ENCODE data around the gene NAP1L5. TPM values are rescaled to one million over a fixed set of nuclear protein-coding genes. Genes with fewer than 3 reads are reported as not detected.

Gene NAP1L5, protein sequence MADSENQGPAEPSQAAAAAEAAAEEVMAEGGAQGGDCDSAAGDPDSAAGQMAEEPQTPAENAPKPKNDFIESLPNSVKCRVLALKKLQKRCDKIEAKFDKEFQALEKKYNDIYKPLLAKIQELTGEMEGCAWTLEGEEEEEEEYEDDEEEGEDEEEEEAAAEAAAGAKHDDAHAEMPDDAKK
- total RNA-seq (1 to 10 TPM; 2.8 to 4.0 (median 3.8) TPM), polyA plus RNA-seq (1 to 10 TPM; 1.2 to 3.3 (median 1.3) TPM)
- long read RNA-seq, donor 1, transcript NAP1L5-201 (1 exons, 1,915 nt): major isoform, 5 of 5 reads
- long read RNA-seq, donor 1, partial matches to known transcripts: 0 of 5 reads
- long read RNA-seq, donor 1, other reads (novel, unspliced or antisense): 0 of 5 reads
- long read RNA-seq, donor 2, transcript NAP1L5-201 (1 exons, 1,915 nt): major isoform, 13 of 13 reads
- long read RNA-seq, donor 2, partial matches to known transcripts: 0 of 13 reads
- long read RNA-seq, donor 2, other reads (novel, unspliced or antisense): 0 of 13 reads

DNA sequence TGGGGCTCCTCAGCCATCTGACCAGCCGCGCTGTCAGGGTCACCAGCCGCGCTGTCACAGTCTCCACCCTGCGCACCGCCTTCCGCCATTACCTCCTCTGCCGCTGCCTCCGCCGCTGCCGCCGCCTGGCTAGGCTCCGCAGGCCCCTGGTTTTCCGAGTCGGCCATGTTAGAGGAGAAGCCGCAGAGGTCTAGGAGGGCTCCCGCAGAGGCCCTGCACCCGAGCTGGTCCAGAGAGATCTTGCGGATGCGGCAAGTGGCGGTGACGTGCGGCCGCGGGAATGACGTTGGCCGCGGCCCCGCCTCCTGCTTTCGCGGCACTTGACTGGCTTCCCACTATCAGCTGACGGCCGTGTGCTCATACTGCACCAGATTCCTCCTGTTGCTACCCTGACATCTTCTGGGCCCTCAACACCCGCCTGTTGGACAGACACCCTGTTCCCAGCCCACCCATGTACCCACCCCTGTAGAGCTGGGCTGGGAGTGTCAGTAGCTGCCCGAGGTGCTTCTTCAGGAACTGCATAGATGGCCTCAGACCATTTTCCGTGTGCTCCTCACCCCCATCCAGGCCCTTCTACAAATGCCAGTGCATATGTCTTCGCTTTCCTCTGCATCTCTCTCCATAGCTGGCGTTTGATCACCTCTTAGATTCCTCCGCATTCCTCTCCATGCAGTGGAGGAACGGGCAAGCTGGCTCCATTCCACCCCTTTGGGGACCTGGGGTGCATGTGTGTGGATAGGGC lies at the start of gene NAP1L5:
TSS of gene NAP1L5 (minus strand) at position 242 of the 742 bp plus-strand sequence. CDS start at position 167, 75 bp downstream.
- 52 to 67% (median 56%) methylated on average over 40 of the region's 40 CpGs for WGBS, 3 donors
- ATAC-seq: peak; percentile 86 to 93 (median 88)

DNA sequence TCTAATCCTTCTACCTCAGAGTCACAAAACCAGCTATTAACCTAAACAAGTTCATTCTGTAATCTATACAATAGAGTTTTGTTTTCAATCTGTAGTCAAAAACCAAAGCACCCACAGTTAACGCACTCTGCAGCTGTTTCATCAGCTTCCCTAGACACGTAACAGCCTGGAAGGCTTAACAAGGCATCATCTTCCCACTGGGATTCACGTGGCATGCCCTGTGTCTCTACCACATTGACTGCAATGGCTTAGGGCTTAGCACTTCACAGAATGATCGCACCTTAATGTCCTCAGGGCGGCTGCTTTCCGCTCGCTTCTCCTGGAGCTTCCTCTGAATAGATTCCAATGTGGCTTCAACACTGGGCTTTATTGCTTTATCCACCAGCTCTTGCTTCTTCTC lies 49.7 kb upstream of the NAP1L5 start:
- peaks cover 7 to 99% of the 10 kb centered on the region in 2 donors for H3K36me3 ChIP-seq (ENCODE audit: insufficient read depth in 1 of 2, low read depth in 1 of 2)

More for the DNA sequence above, at the start of gene NAP1L5:
- no peaks in the 10 kb centered on the region for H3K27me3 ChIP-seq (ENCODE audit: insufficient read depth in 3 of 3, low read length in 2 of 3)
- peaks cover 1 to 11% of the 10 kb centered on the region in 2 donors for H3K36me3 ChIP-seq (ENCODE audit: insufficient read depth in 1 of 2, low read depth in 1 of 2)
- H3K4me3 ChIP-seq: peak within 1 kb of the TSS; percentile 77
- DNase-seq: peak; percentile 71 to 84
- H3K4me1 ChIP-seq: no peaks in the 10 kb centered on the region
- TF ChIP-seq, protein P1, sequence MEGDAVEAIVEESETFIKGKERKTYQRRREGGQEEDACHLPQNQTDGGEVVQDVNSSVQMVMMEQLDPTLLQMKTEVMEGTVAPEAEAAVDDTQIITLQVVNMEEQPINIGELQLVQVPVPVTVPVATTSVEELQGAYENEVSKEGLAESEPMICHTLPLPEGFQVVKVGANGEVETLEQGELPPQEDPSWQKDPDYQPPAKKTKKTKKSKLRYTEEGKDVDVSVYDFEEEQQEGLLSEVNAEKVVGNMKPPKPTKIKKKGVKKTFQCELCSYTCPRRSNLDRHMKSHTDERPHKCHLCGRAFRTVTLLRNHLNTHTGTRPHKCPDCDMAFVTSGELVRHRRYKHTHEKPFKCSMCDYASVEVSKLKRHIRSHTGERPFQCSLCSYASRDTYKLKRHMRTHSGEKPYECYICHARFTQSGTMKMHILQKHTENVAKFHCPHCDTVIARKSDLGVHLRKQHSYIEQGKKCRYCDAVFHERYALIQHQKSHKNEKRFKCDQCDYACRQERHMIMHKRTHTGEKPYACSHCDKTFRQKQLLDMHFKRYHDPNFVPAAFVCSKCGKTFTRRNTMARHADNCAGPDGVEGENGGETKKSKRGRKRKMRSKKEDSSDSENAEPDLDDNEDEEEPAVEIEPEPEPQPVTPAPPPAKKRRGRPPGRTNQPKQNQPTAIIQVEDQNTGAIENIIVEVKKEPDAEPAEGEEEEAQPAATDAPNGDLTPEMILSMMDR (IDR thresholded peaks at IDR 0.05): no peak
- no peaks in the 10 kb centered on the region for H3K9me3 ChIP-seq
- intact Hi-C loops (cut with DNase I): loop anchor here in 1 of 2 donors (2.0 kb wide), 1 partner anchor 77 kb away; no protein-coding TSS in a partner anchor
- peak within 1 kb of the TSS; percentile 72 for H3K27ac ChIP-seq

GRCh38 chr4:88746206-88746605 lies 48.6 kb upstream of the NAP1L5 start:
- ATAC-seq: peak in 2 of 4 donors; percentile 34 to 35
- intact Hi-C loops (cut with DNase I): no loop called here
- peaks cover 7 to 97% of the 10 kb centered on the region in 2 donors for H3K36me3 ChIP-seq (ENCODE audit: insufficient read depth in 1 of 2, low read depth in 1 of 2)

More for the DNA sequence above, 49.7 kb upstream of the NAP1L5 start:
- no peak overlapping the region for H3K4me3 ChIP-seq
- DNase-seq: no peak
- 89 to 93% (median 92%) methylated on average over 7 of the region's 7 CpGs for WGBS, 3 donors
- TF ChIP-seq, protein P1 (IDR thresholded peaks at IDR 0.05): no peak
- H3K27me3 ChIP-seq (ENCODE audit: insufficient read depth in 3 of 3, low read length in 2 of 3): no peaks in the 10 kb centered on the region
- intact Hi-C loops (cut with DNase I): no loop called here
- H3K4me1 ChIP-seq: peaks cover 19% of the 10 kb centered on the region
- ATAC-seq: peak in 1 of 4 donors; percentile 67
- no peak overlapping the region for H3K27ac ChIP-seq
- no peaks in the 10 kb centered on the region for H3K9me3 ChIP-seq

DNA sequence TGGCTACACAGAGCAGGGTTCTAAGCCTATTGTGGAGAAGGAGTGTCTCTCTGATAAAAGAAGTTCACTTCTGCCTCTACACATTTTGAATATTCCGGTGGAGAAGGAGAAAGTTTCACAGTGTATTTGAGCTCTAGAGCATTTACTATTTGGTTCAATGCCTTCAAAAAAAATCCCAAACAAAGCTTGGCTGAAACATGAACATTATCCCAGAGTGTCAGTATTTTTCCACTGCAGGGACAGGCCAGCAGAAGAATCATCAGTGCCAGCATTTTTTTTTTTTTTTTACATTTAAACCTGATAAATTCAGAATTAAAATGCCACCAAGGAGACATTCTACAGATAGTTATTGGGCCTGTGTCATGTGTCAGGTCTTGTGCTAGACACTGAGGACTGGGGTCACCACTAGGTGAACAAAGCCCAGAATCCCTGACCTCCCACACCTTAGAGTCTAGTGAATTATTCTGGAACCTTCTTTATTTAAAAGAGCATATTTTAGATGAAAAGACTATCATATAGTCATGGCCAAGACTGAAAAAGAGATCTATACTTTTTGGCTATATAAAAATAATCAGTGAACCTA lies 48.0 kb upstream of the NAP1L5 start:
- Histone ChIP-seq H3K9me3 (no peaks in the 10 kb centered on the region), H3K27me3 (ENCODE audit: insufficient read depth in 3 of 3, low read length in 2 of 3) (no peaks in the 10 kb centered on the region), H3K27ac (peak overlapping the region; percentile 26), H3K4me1 (peaks cover 19% of the 10 kb centered on the region), H3K4me3 (no peak overlapping the region), H3K36me3 (ENCODE audit: insufficient read depth in 1 of 2, low read depth in 1 of 2) (peaks cover 7 to 97% of the 10 kb centered on the region in 2 donors)
- peak in 1 of 4 donors; percentile 51 for ATAC-seq
- TF ChIP-seq, protein P1 (IDR thresholded peaks at IDR 0.05): no peak
- intact Hi-C loops (cut with DNase I): no loop called here
- WGBS, 3 donors: 40 to 49% (median 48%) methylated on average over 1 of the region's 1 CpG
- no peak for DNase-seq

More at GRCh38 chr4:88746206-88746605, 48.6 kb upstream of the NAP1L5 start:
- TF ChIP-seq, protein P1 (IDR thresholded peaks at IDR 0.05): no peak
- no peaks in the 10 kb centered on the region for H3K9me3 ChIP-seq
- H3K4me1 ChIP-seq: peaks cover 19% of the 10 kb centered on the region
- no peak overlapping the region for H3K4me3 ChIP-seq
- H3K27ac ChIP-seq: no peak overlapping the region
- WGBS, 3 donors: 24 to 39% (median 27%) methylated on average over 5 of the region's 5 CpGs
- DNase-seq: no peak
- no peaks in the 10 kb centered on the region for H3K27me3 ChIP-seq (ENCODE audit: insufficient read depth in 3 of 3, low read length in 2 of 3)
